LoVo (cell line): ENCODE data around the gene ATP13A4.

Experiments
- DNase-seq: peaks from one replicate; pipeline ENCODE4 v3.0.0-alpha.2; 2016; ENCODE audit warnings: low spot score

Gene ATP13A4, protein sequence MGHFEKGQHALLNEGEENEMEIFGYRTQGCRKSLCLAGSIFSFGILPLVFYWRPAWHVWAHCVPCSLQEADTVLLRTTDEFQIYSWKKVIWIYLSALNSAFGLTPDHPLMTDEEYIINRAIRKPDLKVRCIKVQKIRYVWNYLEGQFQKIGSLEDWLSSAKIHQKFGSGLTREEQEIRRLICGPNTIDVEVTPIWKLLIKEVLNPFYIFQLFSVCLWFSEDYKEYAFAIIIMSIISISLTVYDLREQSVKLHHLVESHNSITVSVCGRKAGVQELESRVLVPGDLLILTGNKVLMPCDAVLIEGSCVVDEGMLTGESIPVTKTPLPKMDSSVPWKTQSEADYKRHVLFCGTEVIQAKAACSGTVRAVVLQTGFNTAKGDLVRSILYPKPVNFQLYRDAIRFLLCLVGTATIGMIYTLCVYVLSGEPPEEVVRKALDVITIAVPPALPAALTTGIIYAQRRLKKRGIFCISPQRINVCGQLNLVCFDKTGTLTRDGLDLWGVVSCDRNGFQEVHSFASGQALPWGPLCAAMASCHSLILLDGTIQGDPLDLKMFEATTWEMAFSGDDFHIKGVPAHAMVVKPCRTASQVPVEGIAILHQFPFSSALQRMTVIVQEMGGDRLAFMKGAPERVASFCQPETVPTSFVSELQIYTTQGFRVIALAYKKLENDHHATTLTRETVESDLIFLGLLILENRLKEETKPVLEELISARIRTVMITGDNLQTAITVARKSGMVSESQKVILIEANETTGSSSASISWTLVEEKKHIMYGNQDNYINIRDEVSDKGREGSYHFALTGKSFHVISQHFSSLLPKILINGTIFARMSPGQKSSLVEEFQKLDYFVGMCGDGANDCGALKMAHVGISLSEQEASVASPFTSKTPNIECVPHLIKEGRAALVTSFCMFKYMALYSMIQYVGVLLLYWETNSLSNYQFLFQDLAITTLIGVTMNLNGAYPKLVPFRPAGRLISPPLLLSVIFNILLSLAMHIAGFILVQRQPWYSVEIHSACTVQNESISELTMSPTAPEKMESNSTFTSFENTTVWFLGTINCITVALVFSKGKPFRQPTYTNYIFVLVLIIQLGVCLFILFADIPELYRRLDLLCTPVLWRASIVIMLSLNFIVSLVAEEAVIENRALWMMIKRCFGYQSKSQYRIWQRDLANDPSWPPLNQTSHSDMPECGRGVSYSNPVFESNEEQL

GRCh38 chr3:193554811-193555210 lies at the start of gene ATP13A4:
Gene ATP13A4, minus strand, starts transcription at chr3:193554895. Its CDS starts 96 bp downstream, at chr3:193554799.
- peak; percentile 24 for DNase-seq

GRCh38 chr3:193599393-193599792 lies 44.7 kb upstream of the ATP13A4 start:
- DNase-seq: no peak

DNA sequence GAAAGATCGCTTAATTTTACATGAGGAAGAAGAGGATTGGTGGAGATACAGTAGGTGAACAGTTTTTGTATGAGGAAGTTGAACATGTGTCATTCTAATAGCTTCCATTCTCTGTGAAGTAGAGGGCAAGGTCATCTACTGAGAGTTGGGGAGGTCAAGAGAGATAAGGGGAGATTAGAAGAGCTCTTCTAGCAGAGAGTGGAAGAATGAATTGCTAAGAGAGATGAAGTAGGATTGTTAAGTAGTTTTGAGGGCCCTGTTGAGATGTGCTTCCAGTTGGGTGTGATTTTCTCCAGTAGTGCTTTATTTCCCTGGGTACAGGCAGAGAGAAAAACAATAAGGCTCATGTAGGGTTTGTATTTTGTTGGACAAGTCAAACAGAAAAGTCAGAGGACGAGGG lies 43.5 kb upstream of the ATP13A4 start:
- DNase-seq: no peak

- DNase-seq: no peak
Observed at GRCh38 chr3:193595939-193596487, 41.3 kb upstream of the ATP13A4 start.

- no peak for DNase-seq
Observed at GRCh38 chr3:193594946-193595689, 40.4 kb upstream of the ATP13A4 start.

GRCh38 chr3:193593668-193594030 lies 39.0 kb upstream of the ATP13A4 start:
- DNase-seq: peak; percentile 16

DNA sequence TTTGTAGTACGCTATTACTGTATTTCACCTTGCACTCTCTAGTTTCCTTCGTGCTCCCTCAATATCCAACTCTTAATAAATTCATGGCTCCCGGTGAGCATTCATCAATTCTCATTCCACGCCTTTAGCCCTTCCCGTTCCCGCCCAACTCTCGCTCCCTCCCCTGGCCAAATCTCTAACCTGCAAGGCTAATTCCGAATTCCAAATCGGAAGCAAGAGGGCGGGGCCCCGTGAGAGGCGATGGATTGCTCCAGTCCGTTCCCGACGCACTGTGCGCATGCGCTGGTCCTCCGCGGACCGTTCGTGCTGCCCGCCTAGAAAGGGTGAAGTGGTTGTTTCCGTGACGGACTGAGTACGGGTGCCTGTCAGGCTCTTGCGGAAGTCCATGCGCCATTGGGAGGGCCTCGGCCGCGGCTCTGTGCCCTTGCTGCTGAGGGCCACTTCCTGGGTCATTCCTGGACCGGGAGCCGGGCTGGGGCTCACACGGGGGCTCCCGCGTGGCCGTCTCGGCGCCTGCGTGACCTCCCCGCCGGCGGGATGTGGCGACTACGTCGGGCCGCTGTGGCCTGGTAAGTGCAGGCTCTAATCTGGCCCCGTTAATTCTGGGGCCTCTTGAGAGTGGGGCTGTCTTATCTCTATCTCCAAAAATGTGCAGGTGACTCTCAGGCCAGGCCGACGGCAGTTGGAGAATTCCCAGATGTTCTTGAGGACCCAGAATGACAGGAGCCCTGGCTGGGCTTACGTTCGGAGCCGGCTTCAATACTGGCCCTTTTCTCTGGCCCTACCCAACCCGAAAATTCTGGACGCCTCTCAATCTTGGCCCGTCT lies 38.4 kb upstream of the ATP13A4 start, which contains the start of gene OPA1:
Gene OPA1 (plus strand): TSS at position 368 of the 827 bp plus-strand sequence. CDS start 170 bp downstream, at position 538.
- peak; percentile 99 for DNase-seq

- peak; percentile 75 for DNase-seq
Observed at GRCh38 chr3:193590088-193590856, 35.6 kb upstream of the ATP13A4 start.

DNA sequence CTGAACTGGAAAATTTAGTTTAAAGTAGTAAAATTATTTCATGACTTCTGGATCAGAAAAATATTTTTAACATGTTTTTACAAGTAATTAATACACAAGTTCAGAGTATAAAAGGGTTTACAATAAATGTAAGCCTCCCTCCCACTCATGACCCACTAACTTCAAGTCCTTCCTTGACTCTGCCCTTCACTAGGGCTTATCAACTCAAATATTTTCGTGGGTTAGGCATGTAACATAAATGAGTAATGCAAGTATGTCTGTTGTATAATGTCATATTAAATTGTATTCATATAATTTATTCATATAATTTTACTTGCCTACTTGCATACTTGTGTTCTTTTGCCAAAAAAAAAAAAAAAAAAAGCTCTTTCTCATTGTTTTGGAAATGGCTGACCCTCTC lies 34.9 kb upstream of the ATP13A4 start:
- DNase-seq: no peak

- DNase-seq: no peak
Observed at GRCh38 chr3:193589129-193589528, 34.4 kb upstream of the ATP13A4 start.

- no peak for DNase-seq
Observed at GRCh38 chr3:193586526-193586925, 31.8 kb upstream of the ATP13A4 start.

- no peak for DNase-seq
Observed at GRCh38 chr3:193585530-193585929, 30.8 kb upstream of the ATP13A4 start.

- DNase-seq: no peak
Observed at GRCh38 chr3:193574488-193575070, 19.9 kb upstream of the ATP13A4 start.

DNA sequence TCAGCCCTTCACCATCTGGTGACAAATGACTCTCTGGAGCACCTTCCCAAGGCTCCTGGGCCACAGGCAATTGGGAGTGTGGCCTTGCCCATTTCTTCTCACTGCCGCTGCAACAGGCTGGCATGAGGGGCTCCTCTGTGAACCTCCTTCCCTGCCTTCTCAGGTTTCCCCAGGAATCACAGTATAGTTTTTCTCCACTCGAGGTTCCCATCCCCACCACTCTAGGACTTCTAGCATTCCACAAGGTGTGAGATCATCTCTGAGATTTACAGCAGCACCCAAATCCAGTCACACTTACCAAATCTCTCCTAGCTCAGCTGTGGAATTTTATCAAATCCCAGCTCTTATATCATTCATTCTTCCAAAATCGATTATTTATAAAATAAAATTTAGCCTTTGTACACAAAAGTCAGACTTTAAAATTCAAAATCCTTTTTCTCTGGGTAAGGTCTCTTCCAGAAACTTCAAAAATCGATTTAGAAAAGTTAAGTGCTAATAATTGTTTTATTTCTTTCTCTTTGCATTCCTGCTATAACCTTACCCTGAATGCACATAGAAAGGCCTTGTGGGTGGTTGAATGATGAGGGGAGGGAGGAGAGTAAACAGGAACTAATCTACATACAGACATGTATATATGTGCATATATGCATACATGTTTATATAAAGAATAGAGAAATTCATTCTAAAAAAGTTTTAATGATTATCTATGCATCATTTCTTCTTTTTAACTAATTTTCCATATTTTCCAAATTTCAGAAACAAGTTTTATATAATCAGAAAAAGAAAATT lies 18.9 kb upstream of the ATP13A4 start:
- no peak for DNase-seq

- DNase-seq: peak; percentile 65
Observed at GRCh38 chr3:193572426-193572908, 17.8 kb upstream of the ATP13A4 start.

GRCh38 chr3:193569119-193569518 lies 14.4 kb upstream of the ATP13A4 start:
- DNase-seq: no peak

- no peak for DNase-seq
Observed at GRCh38 chr3:193564012-193564411, 9.3 kb upstream of the ATP13A4 start.

GRCh38 chr3:193563426-193563825 lies 8.7 kb upstream of the ATP13A4 start:
- no peak for DNase-seq
